NCI-H2029 (cell line): ENCODE results near the gene CORT.
"Not testable (repeated sequence)": the region's sequence is repeated elsewhere in the genome, so short reads cannot be mapped to it uniquely, and the experiment has no call there.

Source experiments
- DNase-seq: peaks from one replicate; lab custom pipeline; 2025; lab: John Stamatoyannopoulos, UW

Gene CORT

DNA sequence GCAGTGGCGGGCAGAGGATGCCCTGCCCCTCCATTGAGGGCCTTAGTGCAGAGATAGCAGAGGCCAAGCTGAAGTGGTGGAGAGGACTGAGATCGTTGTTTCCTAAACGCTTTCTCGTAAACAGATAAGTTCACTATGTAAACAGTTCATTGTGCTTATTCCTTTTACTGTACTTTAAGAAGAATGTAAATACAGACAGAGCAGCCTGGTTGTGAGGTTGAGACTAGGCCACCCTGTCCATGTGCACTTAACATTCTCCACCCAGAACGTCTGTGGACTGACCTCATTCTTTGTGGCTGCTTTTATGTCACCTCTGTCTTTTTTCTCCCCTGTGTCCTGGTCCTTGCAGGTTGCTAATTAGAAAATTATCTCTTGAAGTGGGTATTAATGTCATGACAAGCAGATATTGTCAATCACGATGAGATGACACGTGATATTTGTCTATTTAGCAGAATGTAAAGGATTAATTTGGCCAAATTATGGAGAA lies 11.1 kb upstream of the CORT start:
- peak; percentile 27 for DNase-seq

DNA sequence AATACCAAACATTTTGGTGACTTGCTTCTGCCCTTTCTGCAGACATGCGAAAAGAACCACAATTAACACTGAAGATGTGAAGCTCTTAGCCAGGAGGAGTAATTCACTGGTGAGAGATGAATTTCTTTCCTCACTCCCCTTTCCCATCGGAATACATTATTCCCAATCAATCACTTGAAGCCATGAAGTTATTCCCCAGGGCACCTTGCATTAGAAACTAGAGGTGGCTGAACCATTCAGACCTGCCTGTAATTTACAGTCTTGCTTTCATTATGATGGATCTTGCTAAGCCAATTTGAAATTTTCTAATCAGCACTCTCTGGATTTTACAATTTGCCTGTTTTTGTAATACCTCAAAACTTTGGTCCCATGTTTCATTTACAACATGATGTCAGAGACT lies 9.5 kb upstream of the CORT start:
- no peak for DNase-seq

DNA sequence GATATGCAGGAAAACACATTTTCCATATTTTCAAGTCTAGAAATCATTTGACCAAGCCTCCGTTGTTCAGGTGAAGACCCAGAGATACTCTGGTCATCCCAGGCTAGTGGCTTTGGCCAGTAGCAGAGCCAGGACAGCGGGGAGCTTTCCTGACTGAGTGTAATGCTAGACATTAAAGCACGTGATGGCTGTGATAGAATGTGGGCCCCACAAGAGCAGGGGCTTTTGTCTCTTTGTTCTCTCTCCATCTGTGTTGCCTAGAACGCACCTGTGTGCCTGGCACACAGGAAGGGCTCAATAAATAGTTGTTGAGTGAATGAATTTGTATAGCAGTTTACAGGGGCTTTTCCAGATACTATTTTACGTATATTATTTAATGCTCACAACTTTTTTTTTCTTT lies 9.0 kb upstream of the CORT start:
- no peak for DNase-seq

DNA sequence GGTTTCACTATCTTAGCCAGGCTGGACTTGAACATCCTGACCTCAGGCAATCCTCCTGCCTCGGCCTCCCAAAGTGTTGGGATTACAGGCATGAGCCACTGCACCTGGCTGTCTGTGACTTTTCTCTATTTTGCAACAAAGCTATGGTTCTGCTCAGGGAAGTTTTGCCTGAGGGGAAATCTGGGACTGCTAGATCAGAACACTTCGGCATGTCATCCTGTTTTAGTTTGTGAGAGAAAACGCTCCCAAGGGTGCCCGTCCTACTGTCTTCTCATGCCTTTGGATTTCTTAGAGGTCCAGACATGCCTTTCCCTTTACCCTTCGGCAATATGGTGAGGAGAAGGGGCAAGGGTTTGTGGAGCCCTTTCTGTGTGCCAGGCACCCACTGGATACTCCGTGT lies 5.6 kb upstream of the CORT start:
- DNase-seq: no peak

DNA sequence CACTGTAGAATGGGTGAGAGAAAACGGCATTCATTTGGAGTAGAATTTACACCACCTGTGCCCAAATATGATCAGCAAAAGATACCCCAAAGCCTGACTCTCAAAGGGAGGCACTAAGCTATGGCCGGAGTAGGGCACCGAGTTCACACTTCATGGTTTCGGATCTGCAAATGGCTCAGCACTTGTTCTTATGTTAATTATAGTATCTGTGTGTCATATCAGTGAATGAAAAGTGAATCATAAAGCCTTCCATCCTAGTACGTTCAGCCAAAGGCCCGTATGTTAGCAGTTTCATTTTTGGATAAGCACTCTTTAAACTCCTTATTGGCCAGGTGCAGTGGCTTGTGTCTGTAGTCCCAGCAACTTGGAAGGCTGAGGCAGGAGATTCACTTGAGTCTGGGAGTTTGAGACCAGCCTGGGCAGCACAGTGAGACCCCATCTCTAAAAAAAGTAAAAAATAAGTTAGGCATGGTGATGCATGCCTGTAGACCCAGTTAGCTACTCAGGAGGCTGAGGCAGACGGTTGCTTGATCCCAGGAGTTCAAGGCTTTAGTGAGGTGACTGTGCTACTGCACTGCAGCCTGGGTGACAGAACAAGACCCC lies 4.9 kb upstream of the CORT start:
- no peak for DNase-seq

DNA sequence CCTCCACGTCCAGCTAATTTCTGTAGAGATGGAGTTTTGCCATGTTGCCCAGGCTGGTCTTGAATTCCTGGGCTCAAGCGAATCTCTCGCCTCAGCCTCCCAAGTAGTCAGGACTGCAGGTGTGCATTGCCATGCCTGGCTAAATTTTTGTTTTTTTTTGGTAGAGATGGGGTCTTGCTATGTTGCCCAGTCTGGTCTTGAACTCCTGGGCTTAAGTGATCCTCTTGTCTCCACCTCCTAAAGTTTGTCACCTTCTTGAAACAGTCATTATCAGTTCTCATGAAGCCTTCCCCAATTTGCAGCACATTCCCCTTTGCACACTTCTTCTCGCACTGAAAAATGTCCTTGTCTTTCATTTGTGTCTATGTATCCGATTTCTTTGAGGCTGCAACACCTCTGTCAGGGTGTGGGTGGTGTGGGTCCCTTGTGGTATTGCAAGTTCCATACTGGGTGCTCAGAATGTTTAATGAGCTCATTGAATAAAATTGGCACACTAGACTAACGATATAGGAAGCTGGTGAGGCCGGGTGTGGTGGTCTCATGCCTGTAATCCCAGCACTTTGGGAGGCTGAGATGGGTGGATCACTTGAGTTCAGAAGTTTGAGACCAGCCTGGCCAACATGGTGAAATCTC lies 2.9 kb upstream of the CORT start:
- no peak for DNase-seq

DNA sequence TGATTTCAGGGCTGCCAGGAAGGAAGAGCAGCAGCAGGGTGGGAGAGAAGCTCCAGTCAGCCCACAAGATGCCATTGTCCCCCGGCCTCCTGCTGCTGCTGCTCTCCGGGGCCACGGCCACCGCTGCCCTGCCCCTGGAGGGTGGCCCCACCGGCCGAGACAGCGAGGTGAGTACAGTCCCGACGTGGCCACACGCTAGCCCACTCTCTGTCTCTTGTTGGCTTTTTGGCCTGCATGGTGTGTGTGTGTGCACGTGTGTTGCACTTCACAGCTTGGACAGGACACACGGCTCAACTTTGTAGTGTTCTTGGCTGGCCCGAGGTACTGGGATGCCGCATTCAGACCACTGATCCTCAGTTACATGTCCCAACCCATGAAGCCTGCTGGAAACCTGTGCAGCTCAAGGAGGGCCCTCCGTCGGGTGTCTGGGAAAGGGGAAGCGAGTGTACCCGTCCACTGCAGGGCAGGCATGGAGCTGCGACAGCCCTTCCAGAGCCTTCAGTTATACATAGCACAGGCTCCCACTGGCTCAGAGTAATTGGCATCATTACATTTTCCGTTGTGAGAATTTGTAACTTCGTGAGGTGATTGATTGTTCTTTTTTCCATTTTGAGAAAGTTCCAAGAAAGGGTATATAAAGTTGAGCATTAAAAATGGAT lies 454 bp downstream of the CORT start:
- DNase-seq: no peak

DNA sequence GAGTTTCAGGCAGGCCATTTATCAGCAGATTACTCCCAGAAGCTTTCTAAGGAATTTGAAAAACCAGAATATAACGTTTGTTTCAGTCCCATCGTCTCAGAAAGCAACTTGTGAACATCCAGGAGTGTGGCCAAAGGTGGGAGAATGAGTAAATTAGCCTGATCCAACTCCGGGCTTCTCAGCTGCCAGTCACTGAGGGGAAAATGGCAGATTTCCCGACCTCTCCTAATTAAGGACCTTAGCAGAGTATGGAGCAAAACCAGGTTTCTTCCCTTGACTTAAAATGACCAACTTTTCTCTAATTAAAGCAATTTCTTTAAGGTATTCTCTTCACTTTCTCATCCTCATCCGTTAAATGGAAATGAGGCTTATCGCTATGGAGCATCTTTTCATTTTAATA lies 1.0 kb downstream of the CORT start:
- DNase-seq: no peak

DNA sequence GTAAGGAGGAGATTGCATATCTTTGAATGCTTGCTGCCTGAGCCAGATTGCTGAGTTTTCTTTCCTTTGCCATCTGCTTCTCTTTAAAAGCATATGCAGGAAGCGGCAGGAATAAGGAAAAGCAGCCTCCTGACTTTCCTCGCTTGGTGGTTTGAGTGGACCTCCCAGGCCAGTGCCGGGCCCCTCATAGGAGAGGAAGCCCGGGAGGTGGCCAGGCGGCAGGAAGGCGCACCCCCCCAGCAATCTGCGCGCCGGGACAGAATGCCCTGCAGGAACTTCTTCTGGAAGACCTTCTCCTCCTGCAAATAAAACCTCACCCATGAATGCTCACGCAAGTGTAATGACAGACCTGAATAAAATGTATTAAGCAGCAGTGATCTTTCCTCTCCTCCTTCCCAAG lies 1.5 kb downstream of the CORT start:
- DNase-seq: no peak

DNA sequence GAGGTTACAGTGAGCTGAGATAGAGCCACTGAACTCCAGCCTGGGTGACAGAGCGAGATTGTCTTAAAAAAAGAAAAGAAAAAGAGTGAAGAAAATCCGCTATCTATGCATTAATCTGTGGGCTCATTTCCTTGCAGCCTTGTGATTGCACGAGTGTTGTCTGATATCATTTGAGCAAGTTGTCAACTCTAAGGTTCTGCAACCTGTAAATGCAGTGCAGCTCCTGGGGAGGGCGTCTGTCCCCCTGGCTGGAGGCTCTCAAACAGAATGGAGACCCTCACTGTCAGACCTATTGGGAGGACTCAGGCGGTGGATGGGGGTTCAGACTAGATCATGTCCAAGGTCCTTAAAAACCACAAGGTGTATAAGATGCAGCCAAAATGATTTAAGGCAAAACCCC lies 6.2 kb downstream of the CORT start:
- no peak for DNase-seq

DNA sequence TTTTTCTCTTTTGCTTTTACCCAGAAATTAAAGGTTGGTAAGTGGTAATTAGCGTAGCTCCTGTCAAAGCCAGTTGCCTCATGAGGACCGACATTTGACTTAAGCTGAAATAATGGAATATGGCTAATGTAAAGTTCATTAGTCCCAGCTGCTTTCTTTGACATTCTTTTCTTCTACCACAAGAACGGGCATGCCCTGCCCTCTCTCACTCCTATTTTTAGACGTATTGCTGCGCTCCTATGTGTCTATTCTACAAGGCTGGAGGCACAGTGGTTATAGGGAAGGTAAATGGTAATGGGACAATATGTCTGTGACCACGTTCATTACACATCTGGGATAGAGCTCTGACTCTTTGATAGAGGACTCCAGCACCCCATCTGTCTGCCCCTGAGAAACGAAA lies 6.8 kb downstream of the CORT start:
- DNase-seq: no peak

DNA sequence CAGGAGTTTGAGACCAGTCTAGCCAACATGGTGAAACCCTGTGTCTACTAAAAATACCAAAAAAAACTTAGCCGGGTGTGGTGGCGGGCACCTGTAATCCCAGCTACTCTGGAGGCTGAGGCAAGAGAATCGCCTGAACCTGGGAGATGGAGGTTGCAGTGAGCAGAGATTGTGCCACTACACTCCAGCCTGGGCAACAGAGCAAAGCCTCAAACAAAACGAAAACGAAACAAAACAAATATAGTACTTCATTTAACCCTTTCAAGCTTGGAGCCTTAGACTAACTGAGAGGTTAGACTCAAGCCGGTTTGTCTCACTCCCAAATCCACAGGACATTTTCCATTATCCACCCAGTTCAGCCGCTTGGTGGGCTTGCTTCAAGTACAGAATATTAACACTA lies 7.6 kb downstream of the CORT start:
- not testable (repeated sequence) for DNase-seq

DNA sequence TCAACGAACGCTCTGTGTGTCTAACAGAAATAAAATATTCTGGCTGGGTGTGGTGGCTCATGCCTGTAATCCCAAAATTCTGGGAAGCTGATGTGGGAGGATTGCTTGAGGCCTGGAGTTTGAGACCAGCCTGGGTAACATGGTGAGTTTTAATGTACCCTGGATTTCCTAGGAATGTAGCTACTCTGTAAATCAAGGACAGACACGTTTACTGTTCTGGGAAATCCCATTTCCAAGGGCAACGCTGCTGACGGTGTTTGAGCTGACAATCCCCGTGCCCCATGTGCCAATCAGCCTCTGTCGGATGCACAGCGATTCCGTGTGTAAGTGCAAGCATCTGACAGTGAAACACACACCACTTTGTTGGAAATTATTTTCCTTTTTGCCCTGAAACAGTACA lies 8.0 kb downstream of the CORT start:
- no peak for DNase-seq

DNA sequence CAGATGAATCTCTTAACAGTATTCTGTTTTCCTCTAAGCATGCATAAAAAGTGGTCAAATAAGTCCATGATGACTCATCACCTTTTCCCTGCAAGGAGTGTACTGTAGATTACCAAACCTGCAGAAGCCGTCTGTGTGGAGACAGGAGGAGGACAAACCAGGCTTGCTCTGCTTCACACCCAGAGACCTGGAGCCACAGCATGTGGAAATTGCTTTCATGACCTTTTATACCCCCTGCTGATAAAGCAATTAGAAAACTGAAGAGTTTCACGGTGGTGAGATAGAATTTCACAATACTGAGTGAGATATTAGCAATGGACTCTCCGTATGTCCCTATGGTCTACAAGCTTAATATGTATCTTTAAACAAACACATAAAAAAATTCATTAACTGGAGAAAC lies 9.4 kb downstream of the CORT start:
- DNase-seq: no peak

DNA sequence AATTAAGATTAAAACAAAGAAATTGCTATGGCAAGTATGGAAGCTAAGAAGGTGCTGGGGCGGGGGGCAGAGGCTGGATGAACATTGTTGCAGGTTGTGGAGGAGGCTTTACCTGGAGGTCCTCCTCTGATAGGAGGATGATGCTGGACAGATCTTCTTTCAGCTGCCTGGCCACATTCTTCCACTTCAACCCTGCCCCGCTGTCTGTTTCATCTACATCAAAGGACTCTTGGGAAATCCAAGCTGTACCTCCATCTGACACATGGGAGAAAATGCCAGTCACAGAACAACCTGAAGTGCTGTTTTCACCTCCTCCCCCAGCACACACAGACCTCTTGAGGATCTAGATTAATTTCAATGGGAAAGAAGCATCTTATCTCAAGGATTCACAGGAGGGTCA lies 17.2 kb downstream of the CORT start:
- no peak for DNase-seq

DNA sequence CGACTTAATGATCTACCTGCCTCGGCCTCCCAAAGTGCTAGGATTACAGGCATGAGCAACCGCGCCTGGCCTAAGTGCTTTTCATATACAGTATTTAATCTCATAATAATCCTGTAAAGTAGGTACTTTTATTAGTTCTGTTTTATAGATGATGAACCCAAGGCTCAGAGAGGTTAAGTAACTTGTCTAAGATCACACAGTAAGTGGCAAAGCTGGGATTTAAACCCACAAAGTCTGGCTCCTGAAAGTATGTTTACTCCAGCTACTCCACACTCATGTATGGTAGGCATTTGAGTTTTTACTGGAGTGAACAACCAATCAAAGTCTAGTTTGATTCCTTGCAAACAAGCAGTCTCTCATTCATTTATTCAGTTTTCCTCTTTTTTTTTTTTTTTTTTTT lies 20.2 kb downstream of the CORT start:
- no peak for DNase-seq

DNA sequence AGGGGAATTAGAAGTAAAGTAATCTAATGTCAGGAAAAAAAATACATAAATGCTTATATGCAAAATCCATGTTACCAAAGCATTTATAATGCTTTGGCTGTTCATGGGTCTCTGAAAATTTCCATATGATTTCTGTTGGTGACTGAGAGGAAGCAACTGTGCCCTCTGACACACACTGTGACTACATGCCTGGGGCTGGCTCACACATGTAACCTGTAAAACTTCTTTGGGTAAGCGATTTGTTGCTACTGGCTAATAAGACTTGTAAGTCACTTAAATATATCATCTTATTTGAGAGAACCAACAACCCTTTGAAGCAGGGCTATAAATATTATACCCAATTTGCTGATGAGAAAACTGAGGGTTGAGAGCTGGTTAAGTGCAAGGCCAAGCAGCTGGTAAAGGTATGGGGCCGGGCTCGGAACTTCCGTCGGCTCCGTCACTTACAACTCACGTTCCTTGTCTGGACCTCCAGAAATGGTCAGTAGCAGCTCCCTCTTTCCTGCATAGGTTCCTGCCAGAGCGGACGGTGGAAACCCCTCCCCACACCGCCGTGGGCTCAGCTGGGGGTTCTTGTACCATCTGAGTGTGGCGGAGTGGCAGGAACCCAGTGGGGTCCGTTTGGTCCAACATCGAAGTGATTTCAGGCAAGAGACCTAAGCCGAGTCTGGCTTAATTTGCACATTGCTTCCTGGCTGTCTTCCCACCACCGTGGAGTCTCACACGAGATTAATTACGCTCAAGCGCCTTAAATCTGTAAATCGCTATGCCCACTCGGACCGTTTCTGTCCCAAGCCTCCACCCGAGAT lies 21.8 kb downstream of the CORT start:
- no peak for DNase-seq

DNA sequence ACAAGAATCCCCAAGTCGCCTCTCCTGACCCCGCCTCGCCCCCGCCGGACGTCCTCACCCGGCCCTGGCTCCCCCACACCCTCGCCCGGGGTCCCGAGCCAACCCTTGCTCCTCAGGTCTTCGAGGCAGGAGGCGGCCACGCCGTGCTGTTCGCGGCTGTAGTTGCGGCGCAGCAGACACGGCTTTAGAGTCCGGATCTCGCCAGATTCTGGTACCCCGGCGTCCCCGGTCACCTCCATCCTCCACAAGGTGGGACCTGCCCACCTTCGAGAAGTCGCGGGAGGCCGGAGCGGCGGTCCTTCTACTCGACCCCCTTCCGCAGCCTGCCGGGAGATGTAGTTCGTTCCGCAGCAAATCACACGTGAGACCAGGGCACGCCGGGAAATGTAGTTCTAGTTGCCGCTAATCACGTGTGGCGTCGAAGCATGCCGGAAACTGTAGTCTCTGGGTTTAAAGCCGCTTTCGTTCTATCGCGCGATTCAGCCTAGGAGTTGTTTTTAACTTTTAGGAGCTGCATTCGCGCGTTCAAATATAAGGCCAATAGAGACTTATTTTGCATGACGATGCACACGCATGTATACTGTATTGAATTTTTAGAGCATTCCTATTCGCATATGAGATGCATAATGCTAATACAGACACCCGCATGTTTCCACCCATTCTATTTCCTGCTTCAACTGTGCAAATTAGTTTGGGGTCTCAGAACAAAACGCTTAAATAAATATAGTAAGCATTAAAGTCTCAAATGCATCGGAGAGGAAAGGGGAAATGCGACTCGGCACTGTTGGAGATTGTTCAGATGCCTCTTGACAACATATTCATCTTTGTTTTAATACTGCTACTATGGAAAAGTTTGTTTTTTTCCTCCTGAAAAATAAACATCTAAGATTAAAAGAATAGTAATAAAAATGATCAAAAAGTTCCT lies 22.7 kb downstream of the CORT start, which contains the start of gene DFFA:
Gene DFFA, minus strand, starts transcription at position 310 of the 925 bp plus-strand sequence. Its CDS starts 71 bp downstream, at position 239.
- peak; percentile 85 for DNase-seq

DNA sequence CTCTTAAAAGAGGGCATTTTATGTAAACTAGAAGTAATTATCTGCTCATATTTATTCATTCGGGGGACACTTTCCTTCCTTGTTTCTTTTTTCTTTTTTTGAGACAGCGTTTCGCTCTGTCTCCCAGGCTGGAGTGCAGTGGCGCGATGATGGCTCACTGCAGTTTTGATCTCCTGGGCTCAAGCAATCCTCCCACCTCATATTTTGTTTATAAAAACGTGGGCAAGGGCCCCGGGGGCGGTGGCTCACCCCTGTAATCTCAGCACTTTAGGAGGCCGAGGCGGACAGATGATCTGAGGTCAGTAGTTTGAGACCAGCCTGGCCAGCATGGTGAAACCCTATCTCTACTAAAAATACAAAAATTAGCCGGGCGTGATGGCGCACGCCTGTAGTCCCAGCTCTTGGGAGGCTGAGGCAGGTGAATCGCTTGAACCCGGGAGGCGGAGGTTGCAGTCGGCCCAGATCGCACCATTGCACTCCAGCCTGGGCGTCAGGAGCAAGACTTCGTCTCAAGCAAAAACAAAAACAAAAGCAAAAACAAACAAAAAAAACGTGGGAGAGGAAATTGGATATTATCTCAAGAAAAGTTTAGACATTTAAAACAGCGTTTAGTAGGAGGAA lies 23.4 kb downstream of the CORT start:
- DNase-seq: no peak

DNA sequence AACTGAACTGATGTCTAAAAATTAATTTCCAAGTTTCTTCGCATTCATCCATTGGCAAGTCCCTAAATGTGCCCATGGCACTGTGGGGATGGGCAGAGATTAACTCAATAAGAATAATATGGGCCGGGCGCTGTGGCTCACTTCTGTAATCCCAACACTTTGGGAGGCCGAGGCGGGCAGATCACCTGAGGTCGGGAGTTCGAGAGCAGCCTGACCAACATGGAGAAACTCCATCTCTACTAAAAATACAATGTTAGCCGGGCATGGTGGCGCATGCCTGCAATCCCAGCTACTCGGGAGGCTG lies 24.4 kb downstream of the CORT start:
- not testable (repeated sequence) for DNase-seq
